Fibroblast of gingiva (primary cell): ENCODE data around the gene STXBP5.
"Not testable (repeated sequence)": the region's sequence is repeated elsewhere in the genome, so short reads cannot be mapped to it uniquely, and the experiment has no call there.

Source experiments
- DNase-seq: peaks from one replicate; pipeline ENCODE4 v3.0.0-alpha.2; 2011; ENCODE audit warnings: low read depth

STXBP5 gene

GRCh38 chr6:147297663-147298316, 93.6 kb downstream of the STXBP5 start:
- DNase-seq: no peak

DNA sequence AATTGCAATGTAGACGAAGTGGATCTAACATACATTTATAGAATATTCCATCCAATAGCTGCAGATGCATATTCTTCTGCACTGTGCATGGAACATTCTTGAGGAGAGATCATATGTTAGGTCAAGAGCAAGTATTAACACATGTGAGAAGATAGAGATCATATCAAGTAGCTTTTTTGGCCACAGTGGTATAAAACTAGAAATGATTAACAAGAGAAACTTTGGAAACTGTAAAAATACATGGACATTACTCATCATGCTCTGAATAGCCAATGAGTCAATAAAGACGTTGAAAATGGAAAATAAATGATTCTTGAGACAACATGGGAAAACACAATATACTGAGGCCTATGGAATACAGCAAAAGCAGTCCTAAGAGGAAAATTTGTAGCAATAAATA, 94.2 kb downstream of the STXBP5 start:
- no peak for DNase-seq

DNA sequence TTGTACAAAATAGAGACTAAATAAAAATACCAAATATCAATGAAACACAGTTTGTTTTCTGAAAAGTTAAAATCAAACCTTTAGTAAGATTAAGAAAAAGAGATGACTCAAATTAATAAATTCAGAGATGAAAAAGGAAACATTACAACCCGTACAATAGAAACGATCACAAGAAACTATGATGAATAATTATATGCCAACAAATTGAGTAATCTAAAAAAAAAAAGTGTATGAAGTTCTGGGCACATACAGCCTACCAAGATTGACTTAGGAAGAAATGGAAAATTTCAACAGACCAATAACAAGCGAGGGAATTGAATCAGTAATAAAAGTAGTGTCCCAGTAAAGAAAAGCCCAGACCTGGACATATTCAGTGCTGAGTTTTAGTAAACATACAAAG, 94.8 kb downstream of the STXBP5 start:
- no peak for DNase-seq

GRCh38 chr6:147301070-147301469, 96.9 kb downstream of the STXBP5 start:
- DNase-seq: no peak

DNA sequence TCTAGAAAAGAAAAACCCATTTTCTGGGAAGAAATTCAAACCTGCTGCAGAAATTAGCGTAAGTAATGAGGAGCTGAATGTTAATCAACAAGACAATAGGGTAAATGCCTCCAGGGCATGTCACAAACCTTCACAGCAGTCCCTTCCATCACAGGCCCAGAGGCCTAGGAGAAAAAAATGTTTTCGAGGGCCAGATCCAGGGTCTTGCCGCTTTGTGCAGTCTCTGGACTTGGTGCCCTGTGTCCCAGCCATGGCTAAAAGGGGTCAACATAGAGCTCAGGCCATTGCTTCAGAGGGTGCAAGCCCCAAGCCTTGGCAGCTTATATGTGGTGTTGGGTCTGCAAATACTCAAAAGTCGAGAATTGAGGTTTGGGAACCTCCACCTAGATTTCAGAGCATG, 99.8 kb downstream of the STXBP5 start:
- DNase-seq: no peak

- no peak for DNase-seq
These were observed 106.3 kb downstream of the STXBP5 start for GRCh38 chr6:147310521-147310920.

DNA sequence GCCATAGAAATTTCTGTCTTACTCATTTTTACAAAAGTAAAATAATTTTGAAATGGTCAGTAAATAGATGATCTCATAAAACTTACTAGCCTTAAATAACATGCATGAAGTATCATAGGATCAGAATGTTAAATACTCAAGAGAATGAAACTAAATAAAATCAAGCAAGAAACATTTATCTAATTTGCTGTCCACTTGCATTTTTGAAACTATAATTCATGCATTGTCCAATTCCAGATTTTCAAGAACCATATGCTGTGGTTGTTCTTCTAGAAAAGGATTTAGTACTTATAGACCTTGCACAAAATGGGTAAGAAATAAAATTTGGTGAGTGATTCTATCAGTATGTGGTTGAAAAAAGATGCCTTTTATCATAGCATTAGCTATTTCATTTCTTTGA, 107.0 kb downstream of the STXBP5 start:
- peak; percentile 15 for DNase-seq

GRCh38 chr6:147321260-147321659, 117.0 kb downstream of the STXBP5 start:
- DNase-seq: no peak

GRCh38 chr6:147322299-147323162, 118.3 kb downstream of the STXBP5 start:
- peak; percentile 77 for DNase-seq

- DNase-seq: no peak
These were observed 121.3 kb downstream of the STXBP5 start for GRCh38 chr6:147325557-147325956.

GRCh38 chr6:147331401-147331800, 127.2 kb downstream of the STXBP5 start:
- no peak for DNase-seq

DNA sequence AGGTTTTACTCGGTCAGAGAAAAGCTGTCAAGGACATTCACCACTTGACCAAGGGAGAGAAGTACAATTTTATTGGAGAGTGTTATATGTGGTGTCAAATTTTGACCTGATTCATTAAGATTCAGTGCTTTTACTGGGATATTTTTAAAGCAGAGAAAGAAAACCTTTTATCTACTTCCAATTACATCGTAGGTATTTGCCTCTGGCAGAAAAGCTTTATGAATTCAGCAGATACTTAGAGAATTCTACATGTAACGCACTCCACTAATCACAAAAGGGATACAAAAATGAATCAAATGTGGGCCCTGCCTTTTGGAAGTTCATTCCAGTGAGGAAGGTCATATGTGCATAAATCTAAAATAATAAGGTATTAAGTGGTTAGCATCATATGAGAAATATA, 133.7 kb downstream of the STXBP5 start:
- no peak for DNase-seq

GRCh38 chr6:147341486-147341885, 137.3 kb downstream of the STXBP5 start:
- DNase-seq: no peak

GRCh38 chr6:147345902-147346301, 141.7 kb downstream of the STXBP5 start:
- no peak for DNase-seq

GRCh38 chr6:147347179-147347881, 143.1 kb downstream of the STXBP5 start:
- DNase-seq: no peak

GRCh38 chr6:147347882-147348575, 143.8 kb downstream of the STXBP5 start:
- DNase-seq: no peak

GRCh38 chr6:147361311-147361981, 157.2 kb downstream of the STXBP5 start:
- DNase-seq: no peak

DNA sequence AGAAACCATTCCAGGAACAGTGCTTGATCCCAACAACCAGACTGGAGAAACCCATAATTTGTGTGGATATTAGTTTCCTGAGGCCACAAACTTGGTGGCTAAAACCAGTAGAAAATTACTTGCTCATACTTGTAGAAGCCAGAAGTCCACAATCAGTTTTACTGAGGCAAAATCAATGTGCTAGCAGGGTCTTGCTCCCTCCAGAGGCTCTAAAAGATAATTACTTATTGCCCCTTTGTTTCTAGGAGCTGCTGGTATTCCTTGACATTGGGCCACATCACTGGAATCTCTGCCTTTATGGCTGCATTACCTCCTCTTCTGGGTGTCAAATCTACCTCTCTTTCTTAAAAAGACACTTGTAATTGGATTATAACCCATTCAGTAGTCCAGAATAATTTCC, 162.1 kb downstream of the STXBP5 start:
- no peak for DNase-seq

DNA sequence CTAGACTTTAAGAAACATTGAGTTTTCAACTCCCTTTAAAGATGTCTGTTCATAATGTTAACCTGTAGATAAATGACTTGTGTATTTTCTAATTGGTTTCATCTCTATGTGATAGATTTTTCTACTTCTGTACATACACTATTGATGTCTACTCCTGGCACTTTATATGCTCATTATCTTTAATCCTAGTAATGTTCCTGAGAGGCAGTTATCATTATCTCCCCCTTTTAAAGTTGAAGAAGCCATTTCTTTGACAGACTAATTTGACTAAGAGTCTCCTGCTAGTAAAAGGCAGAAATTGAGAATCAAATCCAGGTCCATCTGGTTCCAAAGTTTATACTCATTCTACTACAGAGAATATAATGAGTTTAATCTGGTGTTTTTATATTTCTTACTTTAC, 167.1 kb downstream of the STXBP5 start:
- no peak for DNase-seq

- DNase-seq: no peak
These were observed 168.6 kb downstream of the STXBP5 start for GRCh38 chr6:147372806-147373205.

DNA sequence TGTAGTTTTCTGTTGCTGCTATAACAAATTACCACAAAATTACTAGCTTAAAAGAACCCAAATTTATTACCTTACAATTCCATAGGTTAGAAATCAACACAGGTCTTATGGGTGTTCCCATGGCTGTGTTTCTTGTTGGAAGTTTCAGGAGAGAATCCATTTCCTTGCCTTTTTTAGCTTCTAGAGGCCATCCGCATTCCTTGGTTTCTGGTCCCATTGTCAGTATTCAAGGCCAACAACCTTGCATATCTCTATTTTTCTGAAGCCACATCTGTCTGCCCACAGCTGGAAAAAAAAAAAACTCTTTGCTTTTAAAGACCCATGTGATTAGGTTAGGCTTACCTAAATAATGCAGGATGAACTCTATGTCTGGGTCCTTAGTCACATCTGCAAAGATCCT, 174.6 kb downstream of the STXBP5 start:
- DNase-seq: no peak

GRCh38 chr6:147380841-147381240, 176.6 kb downstream of the STXBP5 start:
- not testable (repeated sequence) for DNase-seq
